ENCODE data around the gene PARD3B.

PARD3B gene

DNA sequence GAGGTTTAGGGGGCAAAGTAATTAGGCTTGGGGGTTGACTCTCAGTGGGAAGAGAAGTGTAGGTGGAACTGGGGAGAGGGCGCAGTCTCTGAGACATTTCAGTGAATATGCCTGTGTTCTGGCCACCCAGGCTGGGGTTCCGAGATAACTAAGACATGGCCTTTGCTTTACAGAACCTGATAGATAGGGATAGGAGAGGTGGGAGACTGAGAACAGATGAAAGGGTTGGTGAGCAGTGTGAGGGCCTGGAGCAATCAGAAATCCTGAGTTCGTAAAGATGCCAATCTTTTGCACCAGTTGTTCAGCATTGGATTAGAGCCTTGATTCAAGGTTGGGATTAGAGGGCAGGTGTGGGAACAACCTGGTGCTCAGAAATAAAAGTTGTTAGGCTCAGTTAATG lies 15.6 kb downstream of the PARD3B start:
- no peaks in the 10 kb centered on the region for H3K4me1 ChIP-seq (ENCODE audit: insufficient read depth, insufficient read length)
- H3K27me3 ChIP-seq (ENCODE audit: insufficient read depth, insufficient read length), result no peaks in the 10 kb centered on the region
- TF ChIP-seq YY1 (IDR thresholded peaks at IDR 0.05; ENCODE audit: insufficient read depth, insufficient read length) (no peak), SUZ12 (IDR thresholded peaks at IDR 0.05; ENCODE audit: extremely low read depth, insufficient read depth, insufficient read length) (no peak), ZNF274 (IDR thresholded peaks at IDR 0.05; ENCODE audit: low read depth, low read length) (no peak)
- DNase-seq (ENCODE audit: low read depth, low spot score), result no peak
- no peak overlapping the region for H3K9ac ChIP-seq (ENCODE audit: insufficient read length, low read depth)
- H3K9me3 ChIP-seq (ENCODE audit: insufficient read depth, low read length), result no peaks in the 10 kb centered on the region
- no peak overlapping the region for H3K4me3 ChIP-seq (ENCODE audit: insufficient read length, low read depth)
- H3K36me3 ChIP-seq (ENCODE audit: insufficient read depth, insufficient read length, low read length), result no peaks in the 10 kb centered on the region

- TF ChIP-seq ZNF274 (IDR thresholded peaks at IDR 0.05; ENCODE audit: low read depth, low read length), result no peak
- no peak for TF ChIP-seq YY1 (IDR thresholded peaks at IDR 0.05; ENCODE audit: insufficient read depth, insufficient read length)
- no peak for TF ChIP-seq SUZ12 (IDR thresholded peaks at IDR 0.05; ENCODE audit: extremely low read depth, insufficient read depth, insufficient read length)
- Histone ChIP-seq H3K36me3 (ENCODE audit: insufficient read depth, insufficient read length, low read length) (no peaks in the 10 kb centered on the region), H3K27me3 (ENCODE audit: insufficient read depth, insufficient read length) (no peaks in the 10 kb centered on the region), H3K9me3 (ENCODE audit: insufficient read depth, low read length) (no peaks in the 10 kb centered on the region), H3K4me3 (ENCODE audit: insufficient read length, low read depth) (no peak overlapping the region), H3K9ac (ENCODE audit: insufficient read length, low read depth) (no peak overlapping the region), H3K4me1 (ENCODE audit: insufficient read depth, insufficient read length) (no peaks in the 10 kb centered on the region)
- DNase-seq (ENCODE audit: low read depth, low spot score), result no peak
Measured at GRCh38 chr2:204561771-204562170, 16.5 kb downstream of the PARD3B start.

DNA sequence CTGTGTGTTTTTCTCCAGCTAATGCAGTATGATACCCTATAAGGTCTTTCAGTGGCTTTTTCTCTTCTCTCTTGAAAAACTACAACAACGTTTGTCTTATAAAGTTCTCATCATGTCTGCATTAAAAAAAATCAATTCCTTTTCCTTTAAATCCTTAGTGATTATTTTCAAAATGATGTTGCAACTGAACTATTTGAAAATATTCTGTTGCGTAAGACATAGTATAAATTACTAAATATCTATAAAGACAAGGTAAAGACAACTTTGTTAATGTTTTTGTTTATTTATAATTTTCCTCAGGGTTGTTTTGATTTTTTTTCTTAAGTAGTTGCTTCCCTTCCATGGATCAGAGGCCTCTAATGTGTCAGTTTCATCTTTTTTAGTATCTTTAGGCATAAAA lies 21.2 kb downstream of the PARD3B start:
- Histone ChIP-seq H3K27me3 (ENCODE audit: insufficient read depth, insufficient read length) (no peaks in the 10 kb centered on the region), H3K9ac (ENCODE audit: insufficient read length, low read depth) (no peak overlapping the region), H3K4me1 (ENCODE audit: insufficient read depth, insufficient read length) (no peaks in the 10 kb centered on the region), H3K36me3 (ENCODE audit: insufficient read depth, insufficient read length, low read length) (no peaks in the 10 kb centered on the region), H3K4me3 (ENCODE audit: insufficient read length, low read depth) (no peak overlapping the region), H3K9me3 (ENCODE audit: insufficient read depth, low read length) (no peaks in the 10 kb centered on the region)
- no peak for DNase-seq (ENCODE audit: low read depth, low spot score)
- TF ChIP-seq SUZ12 (IDR thresholded peaks at IDR 0.05; ENCODE audit: extremely low read depth, insufficient read depth, insufficient read length), result no peak
- no peak for TF ChIP-seq ZNF274 (IDR thresholded peaks at IDR 0.05; ENCODE audit: low read depth, low read length)
- TF ChIP-seq YY1 (IDR thresholded peaks at IDR 0.05; ENCODE audit: insufficient read depth, insufficient read length), result no peak

DNA sequence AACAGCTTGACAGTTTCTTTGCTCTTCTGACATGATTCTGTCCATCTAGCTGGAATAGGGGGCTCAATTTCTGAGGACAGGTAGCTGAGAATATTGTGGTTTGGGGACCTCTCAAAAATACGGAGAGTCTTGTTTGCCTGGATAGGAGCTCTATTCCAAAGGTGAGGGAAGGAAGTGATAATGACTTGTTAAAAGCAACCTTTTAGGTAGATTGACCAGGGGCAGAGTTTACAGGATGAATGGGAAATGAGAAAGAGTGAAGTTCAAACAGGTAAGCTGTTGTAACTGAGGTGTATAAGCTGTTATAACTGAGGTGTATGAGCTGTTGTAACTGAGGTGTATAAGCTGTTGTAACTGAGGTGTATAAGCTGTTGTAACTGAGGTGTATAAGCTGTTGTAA lies 25.1 kb downstream of the PARD3B start:
- H3K27me3 ChIP-seq (ENCODE audit: insufficient read depth, insufficient read length), result no peaks in the 10 kb centered on the region
- H3K9me3 ChIP-seq (ENCODE audit: insufficient read depth, low read length), result no peaks in the 10 kb centered on the region
- no peak for DNase-seq (ENCODE audit: low read depth, low spot score)
- H3K4me3 ChIP-seq (ENCODE audit: insufficient read length, low read depth), result no peak overlapping the region
- TF ChIP-seq SUZ12 (IDR thresholded peaks at IDR 0.05; ENCODE audit: extremely low read depth, insufficient read depth, insufficient read length) (no peak), YY1 (IDR thresholded peaks at IDR 0.05; ENCODE audit: insufficient read depth, insufficient read length) (no peak), ZNF274 (IDR thresholded peaks at IDR 0.05; ENCODE audit: low read depth, low read length) (no peak)
- H3K4me1 ChIP-seq (ENCODE audit: insufficient read depth, insufficient read length), result no peaks in the 10 kb centered on the region
- no peak overlapping the region for H3K9ac ChIP-seq (ENCODE audit: insufficient read length, low read depth)
- no peaks in the 10 kb centered on the region for H3K36me3 ChIP-seq (ENCODE audit: insufficient read depth, insufficient read length, low read length)

GRCh38 chr2:204571041-204571440 lies 25.8 kb downstream of the PARD3B start:
- Histone ChIP-seq H3K27me3 (ENCODE audit: insufficient read depth, insufficient read length) (no peaks in the 10 kb centered on the region), H3K4me1 (ENCODE audit: insufficient read depth, insufficient read length) (no peaks in the 10 kb centered on the region), H3K4me3 (ENCODE audit: insufficient read length, low read depth) (no peak overlapping the region), H3K36me3 (ENCODE audit: insufficient read depth, insufficient read length, low read length) (no peaks in the 10 kb centered on the region), H3K9me3 (ENCODE audit: insufficient read depth, low read length) (no peaks in the 10 kb centered on the region), H3K9ac (ENCODE audit: insufficient read length, low read depth) (no peak overlapping the region)
- no peak for TF ChIP-seq ZNF274 (IDR thresholded peaks at IDR 0.05; ENCODE audit: low read depth, low read length)
- no peak for TF ChIP-seq SUZ12 (IDR thresholded peaks at IDR 0.05; ENCODE audit: extremely low read depth, insufficient read depth, insufficient read length)
- no peak for DNase-seq (ENCODE audit: low read depth, low spot score)

DNA sequence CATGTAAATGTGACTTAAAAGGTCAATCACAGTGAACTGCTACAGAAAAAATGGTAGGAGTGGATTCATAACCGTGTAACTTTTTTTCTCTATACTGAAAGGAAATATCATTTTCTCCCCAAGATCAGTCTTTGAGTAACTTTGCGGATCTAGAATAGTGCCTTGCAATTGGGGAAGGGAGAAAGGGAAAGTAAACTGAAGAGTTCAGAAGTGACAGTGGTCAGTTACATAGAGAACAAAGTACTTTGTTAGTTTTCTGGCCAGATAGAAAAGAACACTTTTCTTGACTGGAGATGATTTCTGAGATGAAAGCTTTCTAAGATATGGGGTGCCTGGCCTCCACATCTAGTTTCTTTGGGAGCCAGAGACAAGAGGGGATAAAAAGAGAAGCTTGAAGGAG lies 26.6 kb downstream of the PARD3B start:
- Histone ChIP-seq H3K27me3 (ENCODE audit: insufficient read depth, insufficient read length) (no peaks in the 10 kb centered on the region), H3K4me1 (ENCODE audit: insufficient read depth, insufficient read length) (no peaks in the 10 kb centered on the region), H3K4me3 (ENCODE audit: insufficient read length, low read depth) (no peak overlapping the region), H3K36me3 (ENCODE audit: insufficient read depth, insufficient read length, low read length) (no peaks in the 10 kb centered on the region), H3K9me3 (ENCODE audit: insufficient read depth, low read length) (no peaks in the 10 kb centered on the region), H3K9ac (ENCODE audit: insufficient read length, low read depth) (no peak overlapping the region)
- no peak for DNase-seq (ENCODE audit: low read depth, low spot score)
- no peak for TF ChIP-seq YY1 (IDR thresholded peaks at IDR 0.05; ENCODE audit: insufficient read depth, insufficient read length)
- no peak for TF ChIP-seq SUZ12 (IDR thresholded peaks at IDR 0.05; ENCODE audit: extremely low read depth, insufficient read depth, insufficient read length)
- TF ChIP-seq ZNF274 (IDR thresholded peaks at IDR 0.05; ENCODE audit: low read depth, low read length), result no peak

- no peaks in the 10 kb centered on the region for H3K27me3 ChIP-seq (ENCODE audit: insufficient read depth, insufficient read length)
- H3K4me1 ChIP-seq (ENCODE audit: insufficient read depth, insufficient read length), result no peaks in the 10 kb centered on the region
- no peak for DNase-seq (ENCODE audit: low read depth, low spot score)
- TF ChIP-seq SUZ12 (IDR thresholded peaks at IDR 0.05; ENCODE audit: extremely low read depth, insufficient read depth, insufficient read length) (no peak), YY1 (IDR thresholded peaks at IDR 0.05; ENCODE audit: insufficient read depth, insufficient read length) (no peak), ZNF274 (IDR thresholded peaks at IDR 0.05; ENCODE audit: low read depth, low read length) (no peak)
- no peaks in the 10 kb centered on the region for H3K36me3 ChIP-seq (ENCODE audit: insufficient read depth, insufficient read length, low read length)
- no peak overlapping the region for H3K4me3 ChIP-seq (ENCODE audit: insufficient read length, low read depth)
- no peak overlapping the region for H3K9ac ChIP-seq (ENCODE audit: insufficient read length, low read depth)
- no peaks in the 10 kb centered on the region for H3K9me3 ChIP-seq (ENCODE audit: insufficient read depth, low read length)
Measured at GRCh38 chr2:204573221-204573620, 27.9 kb downstream of the PARD3B start.

DNA sequence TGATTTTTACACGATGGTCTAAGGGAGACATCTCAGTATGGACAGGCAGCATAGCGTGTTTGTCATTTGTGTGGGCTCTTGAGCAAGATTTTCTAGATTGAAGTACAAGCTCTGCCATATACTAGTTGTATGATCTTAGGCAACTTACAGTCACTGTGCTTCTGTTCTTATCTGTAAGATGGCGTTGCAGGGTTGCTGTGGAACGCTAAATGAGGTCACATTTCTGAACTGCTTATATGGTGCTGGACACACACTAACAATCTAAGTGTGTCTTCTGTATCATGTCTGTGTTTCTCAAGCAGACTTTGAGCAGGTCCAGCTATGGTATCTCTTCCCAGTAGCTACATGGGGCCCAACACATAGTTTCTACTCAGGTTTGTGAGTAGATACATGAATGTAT lies 29.2 kb downstream of the PARD3B start:
- no peaks in the 10 kb centered on the region for H3K36me3 ChIP-seq (ENCODE audit: insufficient read depth, insufficient read length, low read length)
- no peak overlapping the region for H3K4me3 ChIP-seq (ENCODE audit: insufficient read length, low read depth)
- no peak for DNase-seq (ENCODE audit: low read depth, low spot score)
- no peak for TF ChIP-seq SUZ12 (IDR thresholded peaks at IDR 0.05; ENCODE audit: extremely low read depth, insufficient read depth, insufficient read length)
- no peak for TF ChIP-seq ZNF274 (IDR thresholded peaks at IDR 0.05; ENCODE audit: low read depth, low read length)
- no peak for TF ChIP-seq YY1 (IDR thresholded peaks at IDR 0.05; ENCODE audit: insufficient read depth, insufficient read length)
- H3K9me3 ChIP-seq (ENCODE audit: insufficient read depth, low read length), result no peaks in the 10 kb centered on the region
- no peak overlapping the region for H3K9ac ChIP-seq (ENCODE audit: insufficient read length, low read depth)
- no peaks in the 10 kb centered on the region for H3K4me1 ChIP-seq (ENCODE audit: insufficient read depth, insufficient read length)
- H3K27me3 ChIP-seq (ENCODE audit: insufficient read depth, insufficient read length), result no peaks in the 10 kb centered on the region

Data from NT2/D1 (cell line).